Neural progenitor cell (in vitro differentiated cells): Measurements from ENCODE around the gene FAM53B. TPM values are rescaled to one million over a fixed set of nuclear protein-coding genes. Genes with fewer than 3 reads are reported as not detected.

Experiments used
- DNase-seq: peaks from one replicate; pipeline ENCODE4 v3.0.0-alpha.2; 2016; ENCODE audit warnings: low spot score
- H2AFZ ChIP-seq: fragments of 200-600 bp; sonication (generic); replicated peaks from 2 replicates; pipeline ENCODE4 v1.6.1; 2016; ENCODE audit warnings: antibody characterized with exemption
- H3F3A ChIP-seq: fragments of 200-600 bp; sonication (generic); 2 replicates; pipeline ENCODE4 v1.6.1; 2016; ENCODE audit warnings: antibody characterized with exemption, low read depth
- H3K27ac ChIP-seq: fragments of 200-600 bp; sonication (generic); 2 replicates; pipeline ENCODE4 v1.5.1; 2016; ENCODE audit warnings: mild to moderate bottlenecking
- H3K27me3 ChIP-seq: fragments of 200-600 bp; sonication (generic); 2 replicates; pipeline ENCODE4 v1.6.1; 2016; ENCODE audit warnings: mild to moderate bottlenecking, moderate library complexity
- H3K36me3 ChIP-seq: fragments of 200-600 bp; sonication (generic); 2 replicates; pipeline ENCODE4 v1.5.1; 2016
- H3K4me1 ChIP-seq: fragments of 200-600 bp; sonication (generic); 2 replicates; pipeline ENCODE4 v1.6.1; 2016; ENCODE audit warnings: mixed run types
- H3K4me2 ChIP-seq: fragments of 200-600 bp; sonication (generic); 2 replicates; pipeline ENCODE4 v1.6.1; 2016
- H3K4me3 ChIP-seq: fragments of 200-600 bp; sonication (generic); 2 replicates; pipeline ENCODE4 v1.5.1; 2016
- H3K79me2 ChIP-seq: fragments of 200-600 bp; sonication (generic); 2 replicates; pipeline ENCODE4 v1.6.1; 2016; ENCODE audit warnings: low read depth
- H3K9ac ChIP-seq: fragments of 200-600 bp; sonication (generic); 2 replicates; pipeline ENCODE4 v1.6.1; 2016
- H3K9me3 ChIP-seq: fragments of 200-600 bp; sonication (generic); 2 replicates; pipeline ENCODE4 v1.5.1; 2016; ENCODE audit warnings: low read depth
- H4K20me1 ChIP-seq: fragments of 200-600 bp; sonication (generic); 2 replicates; pipeline ENCODE4 v1.6.1; 2016; ENCODE audit warnings: low read depth
- H3K27ac Mint-ChIP-seq: 3 replicates; pipeline ENCODE4 v1.8.0; 2021; ENCODE audit warnings: mixed read lengths
- H3K27me3 Mint-ChIP-seq: 2 replicates; pipeline ENCODE4 v1.8.0; 2022; ENCODE audit warnings: low read depth, mild to moderate bottlenecking, inconsistent platforms, moderate library complexity, mixed read lengths; ENCODE audit not compliant: insufficient read depth
- H3K36me3 Mint-ChIP-seq: 3 replicates; pipeline ENCODE4 v1.8.0; 2021; ENCODE audit warnings: mixed read lengths
- H3K4me1 Mint-ChIP-seq: 3 replicates; pipeline ENCODE4 v1.8.0; 2021; ENCODE audit warnings: mixed read lengths
- H3K4me3 Mint-ChIP-seq: 3 replicates; pipeline ENCODE4 v1.8.0; 2021; ENCODE audit warnings: mild to moderate bottlenecking, moderate library complexity, mixed read lengths
- H3K9me3 Mint-ChIP-seq: 3 replicates; pipeline ENCODE4 v1.8.0; 2020; ENCODE audit warnings: mixed read lengths
- EZH2 ChIP-seq: fragments of 200-600 bp; sonication (generic); IDR thresholded peaks from 2 replicates; pipeline ENCODE4 v1.6.1; 2017; ENCODE audit warnings: antibody characterized with exemption, mild to moderate bottlenecking, moderate library complexity
- EZH2phosphoT487 ChIP-seq: fragments of 200-600 bp; sonication (generic); IDR thresholded peaks from 2 replicates; pipeline ENCODE4 v1.6.1; 2017; ENCODE audit warnings: antibody characterized with exemption
- total RNA-seq: library from RNA; depleted of rRNA; stranded (reverse); fragments of >200 nt; gene quantifications from 2 replicates; pipeline ENCODE4 v1.2.3, GENCODE V29; 2015; ENCODE audit warnings: low replicate concordance
- TF ChIP-seq, protein P1 (sequence below): fragments of 200-600 bp; sonication (generic); IDR thresholded peaks from 2 replicates; pipeline ENCODE4 v1.5.1; 2017; ENCODE audit warnings: antibody characterized with exemption, mild to moderate bottlenecking

The FAM53B gene
- total RNA-seq, 1 donor from 2014 or later, result 15.3 TPM

DNA sequence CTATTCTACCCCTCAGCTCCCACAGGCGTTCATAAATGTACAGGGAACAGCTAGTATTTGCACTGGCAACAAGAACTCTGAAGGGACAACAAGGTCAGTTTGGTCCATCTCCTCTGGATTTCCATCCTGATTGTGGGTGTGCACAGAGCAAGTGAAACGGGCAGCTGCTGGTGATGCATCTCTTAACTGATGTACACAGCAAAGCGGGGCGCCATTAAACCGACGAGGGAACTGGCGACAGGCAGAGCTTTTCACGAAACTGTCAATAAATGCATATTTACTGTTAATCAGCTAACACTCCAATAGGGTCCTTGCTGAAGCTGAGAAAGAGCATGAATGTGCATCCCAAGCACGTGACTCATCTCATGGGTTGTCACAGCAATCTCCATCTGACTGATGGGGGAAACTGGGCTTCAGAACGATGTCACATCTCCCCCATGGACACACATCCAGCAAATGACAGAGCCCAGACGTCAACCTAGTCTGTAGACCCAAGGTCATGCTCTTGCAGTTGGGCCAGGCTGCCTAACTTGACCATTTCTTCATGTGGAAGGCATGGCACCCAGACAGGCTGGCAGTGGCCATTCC, 54.2 kb downstream of the FAM53B start:
- Histone ChIP-seq H3K9ac (no peak overlapping the region), H3K27ac (no peak overlapping the region), H3K36me3 (no peaks in the 10 kb centered on the region), H3K27me3 (no peaks in the 10 kb centered on the region), H3F3A (no peaks in the 10 kb centered on the region), H3K9me3 (no peaks in the 10 kb centered on the region), H3K4me2 (no peak overlapping the region), H3K4me1 (peaks cover 21% of the 10 kb centered on the region), H2AFZ (no peak overlapping the region), H4K20me1 (peaks cover 28% of the 10 kb centered on the region), H3K79me2 (no peaks in the 10 kb centered on the region), H3K4me3 (no peak overlapping the region)
- H3K9me3 Mint-ChIP-seq, result no peaks in the 10 kb centered on the region
- DNase-seq, result no peak
- peaks cover 13% of the 10 kb centered on the region for H3K36me3 Mint-ChIP-seq
- H3K27me3 Mint-ChIP-seq, result no peaks in the 10 kb centered on the region
- H3K27ac Mint-ChIP-seq, result no peak overlapping the region
- H3K4me1 Mint-ChIP-seq, result peaks cover 37% of the 10 kb centered on the region
- no peak overlapping the region for H3K4me3 Mint-ChIP-seq
- TF ChIP-seq EZH2phosphoT487 (no peak), EZH2 (no peak)
- TF ChIP-seq, protein P1, sequence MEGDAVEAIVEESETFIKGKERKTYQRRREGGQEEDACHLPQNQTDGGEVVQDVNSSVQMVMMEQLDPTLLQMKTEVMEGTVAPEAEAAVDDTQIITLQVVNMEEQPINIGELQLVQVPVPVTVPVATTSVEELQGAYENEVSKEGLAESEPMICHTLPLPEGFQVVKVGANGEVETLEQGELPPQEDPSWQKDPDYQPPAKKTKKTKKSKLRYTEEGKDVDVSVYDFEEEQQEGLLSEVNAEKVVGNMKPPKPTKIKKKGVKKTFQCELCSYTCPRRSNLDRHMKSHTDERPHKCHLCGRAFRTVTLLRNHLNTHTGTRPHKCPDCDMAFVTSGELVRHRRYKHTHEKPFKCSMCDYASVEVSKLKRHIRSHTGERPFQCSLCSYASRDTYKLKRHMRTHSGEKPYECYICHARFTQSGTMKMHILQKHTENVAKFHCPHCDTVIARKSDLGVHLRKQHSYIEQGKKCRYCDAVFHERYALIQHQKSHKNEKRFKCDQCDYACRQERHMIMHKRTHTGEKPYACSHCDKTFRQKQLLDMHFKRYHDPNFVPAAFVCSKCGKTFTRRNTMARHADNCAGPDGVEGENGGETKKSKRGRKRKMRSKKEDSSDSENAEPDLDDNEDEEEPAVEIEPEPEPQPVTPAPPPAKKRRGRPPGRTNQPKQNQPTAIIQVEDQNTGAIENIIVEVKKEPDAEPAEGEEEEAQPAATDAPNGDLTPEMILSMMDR, result no peak

DNA sequence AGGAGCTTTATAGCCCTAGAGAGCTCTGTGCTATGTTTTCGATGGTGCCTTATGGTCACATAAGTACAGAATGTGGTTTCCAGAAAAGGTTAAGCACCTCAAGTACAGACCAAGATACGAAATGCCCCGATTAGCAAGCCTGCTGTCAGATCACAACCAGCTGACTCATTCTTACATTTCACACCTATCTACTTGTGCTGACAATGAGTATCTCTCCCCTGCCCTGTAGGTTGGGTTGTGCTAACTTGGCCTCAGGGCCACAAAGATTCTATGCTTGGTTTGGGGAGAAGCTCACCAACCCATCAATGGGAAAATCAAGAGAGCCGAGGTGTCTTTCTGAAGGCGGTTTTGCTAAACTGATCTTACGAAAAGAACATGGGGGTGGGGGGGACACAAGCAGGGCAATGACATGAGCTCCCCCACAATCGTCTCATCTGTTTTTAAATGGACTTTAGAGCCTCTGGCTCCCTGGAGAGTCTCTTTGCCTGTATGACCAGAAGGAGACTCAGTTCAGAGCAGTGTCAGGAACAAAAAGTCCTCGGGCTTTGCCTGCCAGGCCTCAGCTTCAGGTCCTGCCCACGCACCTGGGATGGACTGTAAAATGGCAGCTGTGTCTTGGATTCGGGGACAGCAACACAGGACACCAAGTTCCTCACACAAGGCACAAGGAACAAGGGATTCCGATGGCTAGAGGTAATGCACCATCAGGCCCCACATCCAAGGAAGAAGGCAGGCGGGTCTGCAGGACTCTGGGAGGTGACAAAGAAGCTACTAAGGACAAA, 55.1 kb downstream of the FAM53B start:
- Mint-ChIP-seq H3K27ac (no peak overlapping the region), H3K36me3 (peaks cover 10% of the 10 kb centered on the region), H3K4me3 (no peak overlapping the region), H3K27me3 (no peaks in the 10 kb centered on the region), H3K4me1 (peaks cover 31% of the 10 kb centered on the region), H3K9me3 (no peaks in the 10 kb centered on the region)
- Histone ChIP-seq H3K79me2 (no peaks in the 10 kb centered on the region), H2AFZ (no peak overlapping the region), H3K9ac (no peak overlapping the region), H3F3A (no peaks in the 10 kb centered on the region), H3K9me3 (no peaks in the 10 kb centered on the region), H3K4me1 (peaks cover 21% of the 10 kb centered on the region), H3K27me3 (no peaks in the 10 kb centered on the region), H3K4me3 (no peak overlapping the region), H4K20me1 (peaks cover 26% of the 10 kb centered on the region), H3K36me3 (no peaks in the 10 kb centered on the region), H3K27ac (no peak overlapping the region), H3K4me2 (no peak overlapping the region)
- DNase-seq, result no peak
- TF ChIP-seq, protein P1, result no peak
- TF ChIP-seq EZH2, result no peak
- TF ChIP-seq EZH2phosphoT487, result no peak

DNA sequence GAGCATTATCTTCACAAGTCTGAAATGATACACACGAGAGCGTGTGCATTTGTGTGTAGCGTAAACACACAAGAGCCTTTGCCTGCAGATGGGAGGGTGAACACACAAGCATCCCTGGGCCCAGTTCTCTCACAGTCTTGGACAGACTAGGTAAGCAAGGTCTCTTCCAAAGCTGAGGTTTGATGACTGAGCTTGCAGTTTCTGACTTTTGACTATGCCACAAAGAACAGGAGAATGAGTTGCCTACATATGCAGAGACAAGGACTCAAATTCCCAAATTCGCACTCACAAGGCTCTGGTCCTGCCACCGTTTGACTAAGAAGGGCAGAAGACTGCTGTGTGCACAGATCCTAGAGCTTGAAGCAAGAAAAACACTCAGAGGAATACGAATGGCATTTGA, 55.8 kb downstream of the FAM53B start:
- no peak overlapping the region for H3K27ac Mint-ChIP-seq
- no peak overlapping the region for H3K4me3 Mint-ChIP-seq
- peaks cover 10% of the 10 kb centered on the region for H3K36me3 Mint-ChIP-seq

More for the DNA sequence above, 55.8 kb downstream of the FAM53B start:
- Histone ChIP-seq H3K4me2 (no peak overlapping the region), H3K9ac (no peak overlapping the region), H3K79me2 (no peaks in the 10 kb centered on the region), H3F3A (no peaks in the 10 kb centered on the region), H3K36me3 (no peaks in the 10 kb centered on the region), H3K27me3 (no peaks in the 10 kb centered on the region), H3K4me1 (peaks cover 21% of the 10 kb centered on the region), H3K4me3 (no peak overlapping the region), H4K20me1 (peaks cover 21% of the 10 kb centered on the region), H3K9me3 (no peaks in the 10 kb centered on the region), H2AFZ (no peak overlapping the region), H3K27ac (no peak overlapping the region)
- H3K9me3 Mint-ChIP-seq, result no peaks in the 10 kb centered on the region
- peaks cover 25% of the 10 kb centered on the region for H3K4me1 Mint-ChIP-seq
- DNase-seq, result no peak
- H3K27me3 Mint-ChIP-seq, result no peaks in the 10 kb centered on the region
- no peak for TF ChIP-seq EZH2phosphoT487
- TF ChIP-seq, protein P1, result no peak
